Ishikawa (cell line): ENCODE measurements around the gene ANKRD28.

Source experiments
- CEBPB ChIP-seq: IDR thresholded peaks from 2 replicates; pipeline ENCODE4 v1.6.1; 2012
- CREB1 ChIP-seq: IDR thresholded peaks from 2 replicates; pipeline ENCODE4 v1.6.1; 2012; ENCODE audit warnings: low read depth
- EGR1 ChIP-seq: IDR thresholded peaks from 2 replicates; pipeline ENCODE4 v1.6.1; 2012
- EP300 ChIP-seq: IDR thresholded peaks from 2 replicates; pipeline ENCODE4 v1.6.1; 2012; ENCODE audit warnings: borderline replicate concordance
- FOXM1 ChIP-seq: IDR thresholded peaks from 2 replicates; pipeline ENCODE4 v1.6.1; 2012; ENCODE audit warnings: low read depth, borderline replicate concordance
- MAX ChIP-seq: IDR thresholded peaks from 2 replicates; pipeline ENCODE4 v1.6.1; 2012
- NFIC ChIP-seq: IDR thresholded peaks from 2 replicates; pipeline ENCODE4 v1.6.1; 2012
- RAD21 ChIP-seq: IDR thresholded peaks from 2 replicates; pipeline ENCODE4 v1.6.1; 2012; ENCODE audit warnings: low read depth
- REST ChIP-seq: IDR thresholded peaks from 2 replicates; pipeline ENCODE4 v1.6.1; 2012; ENCODE audit warnings: low read depth, mild to moderate bottlenecking
- TAF1 ChIP-seq: IDR thresholded peaks from 2 replicates; pipeline ENCODE4 v1.6.1; 2012; ENCODE audit warnings: low read depth, mild to moderate bottlenecking
- TCF12 ChIP-seq: IDR thresholded peaks from 2 replicates; pipeline ENCODE4 v1.6.1; 2012; ENCODE audit warnings: low read depth
- TEAD4 ChIP-seq: IDR thresholded peaks from 2 replicates; pipeline ENCODE4 v1.6.1; 2012
- USF1 ChIP-seq: IDR thresholded peaks from 2 replicates; pipeline ENCODE4 v1.6.1; 2012
- YY1 ChIP-seq: IDR thresholded peaks from 2 replicates; pipeline ENCODE4 v1.6.1; 2012; ENCODE audit warnings: low read depth
- ZBTB7A ChIP-seq: IDR thresholded peaks from 2 replicates; pipeline ENCODE4 v1.6.1; 2012; ENCODE audit warnings: low read depth

ANKRD28 gene

GRCh38 chr3:15690748-15691147 lies 107.0 kb downstream of the ANKRD28 start:
- TF ChIP-seq FOXM1 (no peak), USF1 (no peak), MAX (no peak), CREB1 (no peak)

- no peak for TF ChIP-seq EGR1
- TF ChIP-seq YY1: no peak
- no peak for TF ChIP-seq TEAD4
- no peak for TF ChIP-seq REST
- no peak for TF ChIP-seq CREB1
- no peak for TF ChIP-seq MAX
- no peak for TF ChIP-seq EP300
- TF ChIP-seq FOXM1: no peak
- no peak for TF ChIP-seq NFIC
- no peak for TF ChIP-seq USF1
- TF ChIP-seq ZBTB7A: no peak
- TF ChIP-seq TCF12: no peak
- TF ChIP-seq RAD21: no peak
- no peak for TF ChIP-seq TAF1
- no peak for TF ChIP-seq CEBPB
Observed at GRCh38 chr3:15690230-15690629, 107.5 kb downstream of the ANKRD28 start.

- TF ChIP-seq TCF12 (no peak), REST (no peak), CEBPB (no peak), TAF1 (no peak), MAX (no peak), ZBTB7A (no peak), YY1 (no peak), EGR1 (no peak), RAD21 (no peak), TEAD4 (no peak), EP300 (no peak), CREB1 (no peak), NFIC (no peak), USF1 (no peak), FOXM1 (no peak)
Observed at GRCh38 chr3:15685927-15686326, 111.9 kb downstream of the ANKRD28 start.

- TF ChIP-seq TEAD4: no peak
- TF ChIP-seq NFIC: no peak
- no peak for TF ChIP-seq EP300
- no peak for TF ChIP-seq TCF12
Observed at GRCh38 chr3:15683253-15683652, 114.5 kb downstream of the ANKRD28 start.

GRCh38 chr3:15682561-15683185 lies 115.1 kb downstream of the ANKRD28 start:
- no peak for TF ChIP-seq TEAD4

- TF ChIP-seq ZBTB7A (no peak), TCF12 (no peak), FOXM1 (no peak), REST (no peak), MAX (no peak), YY1 (no peak), TAF1 (no peak), RAD21 (no peak), EGR1 (no peak), USF1 (no peak), TEAD4 (no peak), NFIC (no peak)
Observed at GRCh38 chr3:15681668-15682067, 116.1 kb downstream of the ANKRD28 start.
